PFSK-1 (cell line): ENCODE measurements around the gene FAM20A.

Experiments used
- FOXP2 ChIP-seq: optimal IDR thresholded peaks from 2 replicates; pipeline ENCODE3; 2011; ENCODE audit warnings: borderline replicate concordance, control low read depth, inconsistent platforms; ENCODE audit not compliant: insufficient read depth; ENCODE audit errors: extremely low read length, extremely low read depth
- POLR2AphosphoS5 ChIP-seq: IDR thresholded peaks from 2 replicates; pipeline ENCODE4 v1.6.1; 2012; ENCODE audit warnings: low read depth, mild to moderate bottlenecking, control low read depth, low read length, moderate library complexity
- REST ChIP-seq, 2 experiments: IDR thresholded peaks; 2 replicates each; pipeline versions ENCODE4 v1.6.1 to v1.8.0; 2011 to 2012; ENCODE audit warnings: low read depth in 2 of 2, low read length in 2 of 2, control low read depth in 1 of 2, inconsistent platforms in 1 of 2, mild to moderate bottlenecking in 1 of 2, moderate library complexity in 1 of 2; ENCODE audit not compliant: insufficient read depth in 1 of 2
- SIN3A ChIP-seq: IDR thresholded peaks from 2 replicates; pipeline ENCODE4 v1.6.1; 2012; ENCODE audit warnings: mild to moderate bottlenecking, low read length, moderate library complexity, borderline replicate concordance; ENCODE audit not compliant: insufficient read depth
- TAF1 ChIP-seq: IDR thresholded peaks from 2 replicates; pipeline ENCODE4 v1.6.1; 2012; ENCODE audit warnings: low read length, control low read depth, borderline replicate concordance; ENCODE audit not compliant: insufficient read depth

FAM20A gene

DNA sequence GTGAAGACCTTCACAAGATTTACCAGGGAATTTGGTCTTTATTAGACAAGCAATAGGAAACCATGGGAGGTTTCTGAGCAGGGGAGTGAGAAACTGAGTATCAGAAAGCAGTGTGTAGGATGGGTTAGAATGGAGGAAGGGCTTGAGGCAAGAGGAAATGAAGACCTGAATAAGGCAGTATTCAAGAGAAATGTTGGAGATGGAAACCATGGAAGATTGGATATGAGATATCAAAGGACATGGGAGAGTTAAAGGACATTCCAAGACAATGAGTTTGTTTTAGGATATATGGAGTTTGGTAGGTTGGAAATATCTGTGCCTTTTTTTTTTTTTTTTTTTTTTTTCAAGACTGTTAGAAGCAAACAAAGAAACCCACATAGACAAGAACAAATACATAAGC lies 21.3 kb upstream of the FAM20A start:
- TF ChIP-seq POLR2AphosphoS5 (no peak), FOXP2 (no peak), TAF1 (no peak)

GRCh38 chr17:68621065-68621464 lies 19.9 kb upstream of the FAM20A start:
- TF ChIP-seq FOXP2 = no peak
- no peak for TF ChIP-seq REST (IDR thresholded peaks at IDR 0.05; ENCODE audit: insufficient read depth in 1 of 2, low read depth in 2 of 2, low read length in 2 of 2)
- no peak for TF ChIP-seq POLR2AphosphoS5
- TF ChIP-seq TAF1 = no peak
- no peak for TF ChIP-seq SIN3A

- TF ChIP-seq TAF1 (no peak), REST (IDR thresholded peaks at IDR 0.05; ENCODE audit: insufficient read depth in 1 of 2, low read depth in 2 of 2, low read length in 2 of 2) (no peak), POLR2AphosphoS5 (no peak), SIN3A (no peak), FOXP2 (no peak)
Observed at GRCh38 chr17:68616334-68616733, 15.2 kb upstream of the FAM20A start.

GRCh38 chr17:68614718-68615117 lies 13.6 kb upstream of the FAM20A start:
- no peak for TF ChIP-seq REST (IDR thresholded peaks at IDR 0.05; ENCODE audit: insufficient read depth in 1 of 2, low read depth in 2 of 2, low read length in 2 of 2)

DNA sequence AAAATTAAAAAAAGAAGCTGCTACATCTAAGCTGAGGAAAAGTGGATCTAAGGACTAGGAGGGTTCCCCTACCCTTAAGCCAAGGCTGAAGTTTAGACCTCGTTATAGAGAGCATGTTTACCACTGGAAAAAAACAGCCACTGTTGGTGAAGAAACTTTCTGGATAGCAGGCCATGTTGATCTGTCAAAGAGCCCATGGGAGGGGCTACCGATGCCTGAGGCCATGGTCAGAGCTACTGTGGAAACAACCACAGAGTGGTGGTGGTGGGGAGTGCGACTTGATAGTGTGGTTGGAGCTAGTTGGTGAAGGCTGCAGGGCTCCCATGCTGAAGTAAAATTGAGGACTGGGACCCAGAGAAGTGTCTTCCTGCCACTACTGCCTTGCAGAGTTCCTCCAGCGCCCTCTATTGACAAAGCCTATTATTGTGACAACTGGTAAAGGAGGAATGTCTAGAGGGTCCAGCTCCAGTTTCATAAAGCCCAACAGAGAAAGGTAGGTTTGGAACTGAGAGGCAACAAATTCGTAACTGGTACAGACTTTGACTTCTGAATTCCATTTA lies 12.7 kb upstream of the FAM20A start:
- no peak for TF ChIP-seq SIN3A
- TF ChIP-seq POLR2AphosphoS5 = no peak
- TF ChIP-seq FOXP2 = no peak
- no peak for TF ChIP-seq TAF1
- TF ChIP-seq REST (IDR thresholded peaks at IDR 0.05; ENCODE audit: insufficient read depth in 1 of 2, low read depth in 2 of 2, low read length in 2 of 2) = no peak
